Left lung (tissue), 10 donors: Measurements from ENCODE around the gene SNTG2. TPM values are rescaled to one million over a fixed set of nuclear protein-coding genes. Genes with fewer than 3 reads are reported as not detected.

Experiments used
- ATAC-seq: fragments of 200-7000 bp; cut with Tn5 transposase; one replicate; pipeline ENCODE4 v1.9.1; 2020; ENCODE audit warnings: moderate library complexity
- DNase-seq, 4 donors: peaks; one replicate each; pipeline ENCODE4 v3.0.0-alpha.2; 2013 to 2020
- H3K27ac ChIP-seq, 2 donors: fragments of 200-600 bp; sonication (generic) in 1 of 2; one replicate each; pipeline versions ENCODE4 v1.5.0 to v1.8.0; 2020 to 2021
- H3K27me3 ChIP-seq, 2 donors: fragments of 200-600 bp; sonication (generic) in 1 of 2; one replicate each; pipeline versions ENCODE4 v1.5.0 to v1.8.0; 2020 to 2021
- H3K36me3 ChIP-seq, 2 donors: fragments of 200-600 bp; sonication (generic) in 1 of 2; one replicate each; pipeline versions ENCODE4 v1.5.0 to v1.8.0; 2020 to 2021
- H3K4me1 ChIP-seq, 2 donors: fragments of 200-600 bp; one replicate each; pipeline ENCODE4 v1.8.0; 2021
- H3K4me3 ChIP-seq, 2 donors: fragments of 200-600 bp; sonication (generic) in 1 of 2; one replicate each; pipeline versions ENCODE4 v1.5.0 to v1.8.0; 2020 to 2021; ENCODE audit warnings: mild to moderate bottlenecking in 1 of 2
- H3K9me3 ChIP-seq, 2 donors: fragments of 200-600 bp; sonication (generic) in 1 of 2; one replicate each; pipeline versions ENCODE4 v1.5.0 to v1.8.0; 2020 to 2021
- intact Hi-C, 2 donors: fragments of 100-400 bp; cut with DNase I; formaldehyde crosslinking; loops; one replicate each; pipeline versions ENCODE4 v1.11.2 to v1.14.2; 2022
- polyA plus RNA-seq, 6 donors: library from polyadenylated mRNA; unstranded; fragments of 120-200 nt; gene quantifications; one replicate each; pipeline ENCODE4 v1.2.1, GENCODE V29; 2013; ENCODE audit not compliant: insufficient read length in 6 of 6
- total RNA-seq, 2 donors: library from RNA; stranded (reverse); fragmentation: NEBNext Ultra II Directional; extraction: Animal tissue kit (Norgen Biotek cat#: 25700); gene quantifications; one replicate each; pipeline ENCODE4 v1.2.1, GENCODE V29; 2021
- TF ChIP-seq, protein P1 (sequence below), 2 donors: fragments of 200-600 bp; sonication (generic) in 1 of 2; IDR thresholded peaks; one replicate each; pipeline versions ENCODE4 v1.5.0 to v1.8.0; 2021; ENCODE audit warnings: antibody characterized with exemption in 2 of 2
- donor health status: DM: no; HTN: yes; CAD: no.
- donor health status: DM: no; HTN: no; CAD: no.

SNTG2 gene
- total and polyA plus RNA-seq, 8 donors = 0.24 to 3.2 (median 0.64) TPM

DNA sequence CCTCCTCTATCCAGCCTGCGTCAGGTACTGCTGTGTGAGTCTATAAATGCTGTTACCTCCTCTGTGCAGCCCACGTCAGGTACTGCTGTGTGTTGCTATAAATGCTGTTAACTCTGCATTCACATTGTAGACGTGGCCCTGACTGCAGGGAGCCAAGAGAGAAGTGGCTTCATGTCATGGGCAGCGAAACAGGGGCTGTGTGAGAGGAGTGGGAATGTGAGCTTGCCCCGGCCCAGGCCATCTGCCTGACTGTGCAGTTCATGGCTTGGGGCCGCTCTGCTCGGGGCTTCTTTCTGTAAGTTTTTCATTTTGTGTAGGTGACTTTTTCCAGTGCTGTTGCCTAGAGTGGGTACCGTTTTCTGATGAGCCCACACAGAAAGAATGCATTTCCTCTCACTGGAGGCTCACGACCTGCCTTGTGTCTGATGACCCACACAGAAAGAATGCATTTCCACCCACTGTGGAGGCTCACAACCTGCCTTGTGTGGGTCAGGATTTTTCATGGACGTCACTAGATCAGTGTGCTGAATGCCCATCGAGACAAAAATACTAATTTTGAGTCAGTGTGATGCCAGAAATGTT is 104.5 kb downstream of the SNTG2 start:
- H3K4me3 ChIP-seq = no peak overlapping the region
- ATAC-seq = no peak
- H3K27me3 ChIP-seq = no peaks in the 10 kb centered on the region
- no peaks in the 10 kb centered on the region for H3K9me3 ChIP-seq
- no peaks in the 10 kb centered on the region for H3K36me3 ChIP-seq
- intact Hi-C loops = no loop called here
- no peak overlapping the region for H3K27ac ChIP-seq
- TF ChIP-seq, protein P1, sequence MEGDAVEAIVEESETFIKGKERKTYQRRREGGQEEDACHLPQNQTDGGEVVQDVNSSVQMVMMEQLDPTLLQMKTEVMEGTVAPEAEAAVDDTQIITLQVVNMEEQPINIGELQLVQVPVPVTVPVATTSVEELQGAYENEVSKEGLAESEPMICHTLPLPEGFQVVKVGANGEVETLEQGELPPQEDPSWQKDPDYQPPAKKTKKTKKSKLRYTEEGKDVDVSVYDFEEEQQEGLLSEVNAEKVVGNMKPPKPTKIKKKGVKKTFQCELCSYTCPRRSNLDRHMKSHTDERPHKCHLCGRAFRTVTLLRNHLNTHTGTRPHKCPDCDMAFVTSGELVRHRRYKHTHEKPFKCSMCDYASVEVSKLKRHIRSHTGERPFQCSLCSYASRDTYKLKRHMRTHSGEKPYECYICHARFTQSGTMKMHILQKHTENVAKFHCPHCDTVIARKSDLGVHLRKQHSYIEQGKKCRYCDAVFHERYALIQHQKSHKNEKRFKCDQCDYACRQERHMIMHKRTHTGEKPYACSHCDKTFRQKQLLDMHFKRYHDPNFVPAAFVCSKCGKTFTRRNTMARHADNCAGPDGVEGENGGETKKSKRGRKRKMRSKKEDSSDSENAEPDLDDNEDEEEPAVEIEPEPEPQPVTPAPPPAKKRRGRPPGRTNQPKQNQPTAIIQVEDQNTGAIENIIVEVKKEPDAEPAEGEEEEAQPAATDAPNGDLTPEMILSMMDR (IDR thresholded peaks at IDR 0.05) = no peak
- DNase-seq = no peak
- no peaks in the 10 kb centered on the region for H3K4me1 ChIP-seq

DNA sequence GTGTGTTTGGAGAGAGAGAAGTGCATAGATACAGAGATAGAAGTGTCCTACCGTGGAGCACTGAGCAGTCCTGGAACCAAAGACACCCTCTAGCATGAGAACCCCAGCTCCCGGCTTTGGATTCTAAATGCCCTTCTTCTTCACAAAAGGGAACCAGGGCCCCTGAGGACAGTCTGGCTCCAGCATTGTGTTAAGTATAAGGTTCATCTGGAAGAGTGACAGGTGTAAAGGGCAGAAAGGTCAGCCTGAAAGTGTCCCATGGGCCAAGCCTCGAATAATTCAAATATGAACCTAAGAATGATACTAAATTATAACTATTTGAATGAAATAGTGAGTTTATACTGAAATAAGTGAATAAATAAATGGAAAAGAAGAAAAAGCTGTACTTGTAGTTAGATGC is 109.7 kb downstream of the SNTG2 start:
- intact Hi-C loops = no loop called here
- H3K4me3 ChIP-seq = no peak overlapping the region
- ATAC-seq (no peak), DNase-seq (no peak)
- H3K27me3 ChIP-seq = no peaks in the 10 kb centered on the region
- H3K9me3 ChIP-seq = no peaks in the 10 kb centered on the region
- TF ChIP-seq, protein P1 (IDR thresholded peaks at IDR 0.05) = no peak
- no peak overlapping the region for H3K27ac ChIP-seq
- H3K36me3 ChIP-seq = no peaks in the 10 kb centered on the region
- H3K4me1 ChIP-seq = no peaks in the 10 kb centered on the region

GRCh38 chr2:1060987-1061386 is 110.3 kb downstream of the SNTG2 start:
- no peaks in the 10 kb centered on the region for H3K27me3 ChIP-seq
- H3K4me3 ChIP-seq = no peak overlapping the region
- no peak overlapping the region for H3K27ac ChIP-seq
- H3K9me3 ChIP-seq = no peaks in the 10 kb centered on the region
- intact Hi-C loops = no loop called here
- ATAC-seq (no peak), DNase-seq (no peak)
- TF ChIP-seq, protein P1 (IDR thresholded peaks at IDR 0.05) = no peak
- no peaks in the 10 kb centered on the region for H3K36me3 ChIP-seq
- no peaks in the 10 kb centered on the region for H3K4me1 ChIP-seq

DNA sequence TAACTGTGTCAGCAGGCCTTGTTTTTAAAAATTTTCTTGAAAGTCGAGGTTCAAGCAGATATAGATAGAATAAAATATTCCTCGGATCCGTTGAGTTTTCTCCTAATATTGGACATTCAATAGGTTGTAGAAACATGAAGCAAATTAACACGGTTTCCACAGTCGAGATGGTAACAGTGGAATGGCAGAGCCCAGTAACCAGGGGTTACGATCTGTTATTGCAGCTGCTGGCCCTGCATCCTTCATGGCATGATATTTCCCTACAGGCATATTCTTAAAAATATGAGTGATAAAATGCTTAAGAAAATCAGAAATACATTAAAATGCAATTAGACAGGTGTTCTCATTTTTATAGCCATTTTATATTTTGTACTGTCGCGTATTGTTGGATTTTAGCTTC is 117.6 kb downstream of the SNTG2 start:
- Histone ChIP-seq H3K4me3 (no peak overlapping the region), H3K27me3 (no peaks in the 10 kb centered on the region), H3K9me3 (peaks cover 0 to 6% of the 10 kb centered on the region in 2 donors), H3K36me3 (no peaks in the 10 kb centered on the region), H3K4me1 (no peaks in the 10 kb centered on the region), H3K27ac (no peak overlapping the region)
- DNase-seq (no peak), ATAC-seq (no peak)
- TF ChIP-seq, protein P1 (IDR thresholded peaks at IDR 0.05) = no peak
- intact Hi-C loops = no loop called here

GRCh38 chr2:1068822-1069221 is 118.2 kb downstream of the SNTG2 start:
- intact Hi-C loops = no loop called here
- Histone ChIP-seq H3K9me3 (peaks cover 0 to 6% of the 10 kb centered on the region in 2 donors), H3K36me3 (no peaks in the 10 kb centered on the region), H3K27ac (no peak overlapping the region), H3K27me3 (no peaks in the 10 kb centered on the region), H3K4me1 (no peaks in the 10 kb centered on the region), H3K4me3 (no peak overlapping the region)
- no peak for DNase-seq
- TF ChIP-seq, protein P1 (IDR thresholded peaks at IDR 0.05) = no peak
- no peak for ATAC-seq
